Daoy (cell line): ENCODE results near the gene PCSK6. TPM values are rescaled to one million over a fixed set of nuclear protein-coding genes. Genes with fewer than 3 reads are reported as not detected.
"Not testable (repeated sequence)": the region's sequence is repeated elsewhere in the genome, so short reads cannot be mapped to it uniquely, and the experiment has no call there.

Experiments used
- DNase-seq: peaks from one replicate; pipeline ENCODE4 v3.0.0-alpha.2; 2015; ENCODE audit warnings: low read depth
- total RNA-seq: library from RNA; depleted of rRNA; stranded (reverse); fragments of >200 nt; shearing (Covaris generic); gene quantifications from 2 replicates; pipeline ENCODE4 v1.2.3, GENCODE V29; 2014

The PCSK6 gene
- total RNA-seq, 1 experiment from 2014 or later: 8.1 TPM

DNA sequence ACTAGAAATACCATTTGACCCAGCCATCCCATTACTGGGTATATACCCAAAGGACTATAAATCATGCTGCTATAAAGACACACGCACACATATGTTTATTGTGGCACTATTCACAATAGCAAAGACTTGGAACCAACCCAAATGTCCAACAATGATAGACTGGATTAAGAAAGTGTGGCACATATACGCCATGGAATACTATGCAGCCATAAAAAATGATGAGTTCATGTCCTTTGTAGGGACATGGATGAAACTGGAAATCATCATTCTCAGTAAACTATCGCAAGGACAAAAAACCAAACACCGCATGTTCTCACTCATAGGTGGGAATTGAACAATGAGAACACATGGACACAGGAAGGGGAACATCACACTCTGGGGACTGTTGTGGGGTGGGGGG is 86.6 kb downstream of the PCSK6 start:
- DNase-seq: not testable (repeated sequence)

DNA sequence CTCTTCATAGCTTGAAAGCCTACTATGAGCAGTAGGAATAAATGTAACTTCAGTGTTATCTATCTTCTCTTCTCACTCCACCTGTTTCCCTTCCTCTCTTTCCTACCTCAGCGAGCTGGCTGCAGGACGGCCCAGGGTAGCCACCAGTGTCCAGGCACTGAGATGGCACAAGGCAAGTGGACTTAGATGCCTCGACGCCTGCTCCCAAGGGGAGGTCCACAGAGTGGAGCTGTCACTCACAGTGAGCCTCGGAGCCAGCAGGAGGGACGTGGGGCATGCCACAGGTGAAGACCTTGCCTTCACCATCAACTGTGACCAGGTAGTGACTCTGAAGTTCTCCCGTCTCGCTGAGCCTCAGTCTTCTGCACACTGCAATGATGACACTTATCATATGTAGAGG is 88.2 kb downstream of the PCSK6 start:
- DNase-seq: no peak

DNA sequence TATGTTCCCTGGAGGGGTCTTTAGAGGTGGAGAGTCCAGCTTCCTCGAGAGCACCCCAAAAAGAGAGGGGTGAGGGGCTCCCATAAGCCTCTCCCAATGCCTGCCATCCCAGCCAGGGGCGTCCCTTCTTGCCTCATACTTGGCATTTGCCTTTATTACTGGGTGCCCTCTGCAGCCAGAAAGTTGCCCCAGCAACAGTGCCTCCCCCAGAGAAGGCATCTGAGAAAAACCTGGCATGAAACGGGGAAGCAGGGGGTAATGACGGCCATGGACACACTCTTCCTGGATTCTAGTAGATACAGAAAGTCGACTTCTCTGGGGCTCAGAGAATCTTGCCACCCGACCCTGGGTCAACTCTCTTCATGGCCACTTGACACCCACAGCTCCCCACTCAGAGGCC is 90.1 kb downstream of the PCSK6 start:
- no peak for DNase-seq

DNA sequence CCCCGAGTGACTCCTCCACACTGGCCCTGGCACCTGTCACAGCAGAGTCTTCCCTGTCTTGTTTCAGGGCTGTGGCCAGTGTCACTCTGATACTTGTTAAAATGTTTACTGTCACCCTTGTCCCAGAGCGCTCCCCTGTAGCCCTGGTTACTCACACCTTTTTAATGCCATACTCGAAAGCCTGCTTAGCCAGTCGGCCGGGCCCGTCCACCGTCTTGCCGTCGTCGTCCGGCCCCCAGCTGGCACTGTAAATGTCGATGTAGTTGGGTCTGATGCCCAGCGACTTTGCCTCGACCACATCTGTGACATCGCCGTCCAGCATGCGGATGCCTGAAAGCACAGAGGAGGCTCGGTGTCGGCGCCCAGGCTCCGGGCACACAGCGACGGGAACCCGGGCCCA is 91.3 kb downstream of the PCSK6 start:
- no peak for DNase-seq

GRCh38 chr15:101397521-101398003 is 91.9 kb downstream of the PCSK6 start:
- DNase-seq: no peak

- no peak for DNase-seq
Measured at GRCh38 chr15:101396484-101397261, 92.8 kb downstream of the PCSK6 start.

GRCh38 chr15:101394654-101395053 is 94.9 kb downstream of the PCSK6 start:
- DNase-seq: no peak

DNA sequence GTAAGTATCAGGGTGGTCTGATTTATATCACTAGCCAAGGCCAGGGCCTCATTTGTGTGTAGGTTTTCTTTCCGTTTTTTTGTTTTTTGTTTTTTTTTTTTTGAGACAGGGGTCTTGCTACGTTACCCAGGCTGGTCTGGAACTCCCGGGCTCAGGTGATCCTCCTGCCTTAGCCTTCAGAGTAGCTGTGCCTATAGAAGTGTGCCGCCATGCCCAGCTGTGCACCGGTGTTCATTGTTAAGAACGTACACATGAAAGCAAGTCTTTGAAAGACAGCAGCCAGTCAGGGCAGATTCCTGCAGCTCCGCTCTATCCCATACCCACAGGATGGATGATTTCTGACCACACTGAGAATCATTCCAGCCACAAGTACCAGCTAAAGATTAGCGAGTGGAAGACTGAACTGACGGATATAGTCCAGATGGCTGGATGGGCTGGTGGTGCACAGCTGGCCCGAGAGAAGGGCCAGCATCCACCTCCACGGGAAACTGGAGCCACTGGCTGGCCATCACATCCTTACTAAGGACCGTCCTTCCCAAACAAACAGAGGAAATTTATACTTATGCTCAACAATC is 95.4 kb downstream of the PCSK6 start:
- DNase-seq: no peak

- DNase-seq: no peak
Measured at GRCh38 chr15:101393172-101393571, 96.3 kb downstream of the PCSK6 start.

DNA sequence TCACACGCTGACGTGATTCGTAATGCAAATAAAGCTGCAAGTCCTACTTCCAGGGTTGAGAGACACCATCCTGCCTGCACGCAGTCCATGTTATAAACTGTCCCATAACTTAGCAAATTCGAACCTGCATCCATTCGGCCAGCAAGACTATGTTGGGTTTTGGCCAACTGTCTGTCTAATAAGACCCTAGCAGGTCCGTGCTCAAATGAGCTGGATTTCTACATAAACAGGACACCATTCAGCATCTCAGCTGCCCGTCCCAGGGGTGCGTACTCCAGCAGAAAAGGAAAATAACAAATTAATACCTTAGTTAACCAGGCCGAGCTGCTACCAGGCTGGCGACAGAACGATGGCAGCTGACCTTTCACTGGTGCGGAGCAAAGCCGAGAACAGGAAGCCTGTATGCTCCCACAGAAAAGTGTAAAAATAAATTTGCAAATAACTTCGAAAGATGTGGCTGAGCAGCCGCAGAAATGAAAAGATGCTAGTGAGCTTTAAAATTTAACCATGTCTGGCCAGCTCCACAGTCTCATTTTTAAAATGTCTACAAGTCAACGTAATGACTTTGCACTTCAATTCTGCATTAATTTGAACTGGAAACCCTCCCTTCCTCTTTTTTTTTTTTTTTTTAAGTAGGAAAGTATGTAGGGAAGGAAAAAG is 97.4 kb downstream of the PCSK6 start:
- DNase-seq: no peak

GRCh38 chr15:101391431-101391830 is 98.1 kb downstream of the PCSK6 start:
- DNase-seq: no peak

DNA sequence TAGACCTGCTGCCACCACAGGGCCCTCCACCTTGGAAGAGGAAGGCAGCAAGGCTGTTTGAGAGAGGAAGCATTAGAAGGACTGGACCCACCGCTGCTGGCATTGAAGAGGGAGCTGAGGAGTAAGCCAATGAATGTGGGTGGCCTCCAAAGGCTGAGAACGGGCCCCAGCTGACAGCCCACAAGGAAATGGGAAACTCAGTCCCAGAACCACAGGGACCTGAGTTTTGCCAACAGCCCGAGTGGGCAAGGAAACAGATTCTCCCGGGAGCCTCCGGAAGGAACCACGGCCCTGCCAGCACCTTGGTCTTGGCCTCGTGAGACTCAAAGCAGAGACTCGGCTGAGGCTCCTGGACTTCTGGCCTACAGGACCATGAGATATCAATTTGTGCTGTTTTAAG is 99.0 kb downstream of the PCSK6 start:
- no peak for DNase-seq

DNA sequence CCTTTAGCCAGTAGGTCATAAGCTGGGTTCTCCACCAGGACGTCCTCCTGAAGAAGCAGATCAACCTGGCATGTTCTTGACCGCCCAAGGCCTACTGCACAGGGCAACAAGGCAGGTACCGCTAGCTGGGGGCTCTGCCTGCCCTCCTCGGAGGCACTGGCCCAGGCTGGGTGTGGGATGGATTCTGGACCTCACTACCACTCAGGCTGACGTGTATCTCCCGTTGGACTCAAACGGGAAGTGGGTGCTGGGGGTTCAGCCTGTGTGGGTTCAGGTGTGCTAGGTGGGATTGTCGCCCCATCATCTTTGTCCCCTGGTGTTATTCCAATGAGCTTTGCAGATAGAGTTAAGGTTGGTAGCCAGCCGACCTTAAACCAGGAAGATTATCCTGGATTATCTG is 99.4 kb downstream of the PCSK6 start:
- DNase-seq: no peak

GRCh38 chr15:101389362-101389761 is 100.1 kb downstream of the PCSK6 start:
- no peak for DNase-seq

DNA sequence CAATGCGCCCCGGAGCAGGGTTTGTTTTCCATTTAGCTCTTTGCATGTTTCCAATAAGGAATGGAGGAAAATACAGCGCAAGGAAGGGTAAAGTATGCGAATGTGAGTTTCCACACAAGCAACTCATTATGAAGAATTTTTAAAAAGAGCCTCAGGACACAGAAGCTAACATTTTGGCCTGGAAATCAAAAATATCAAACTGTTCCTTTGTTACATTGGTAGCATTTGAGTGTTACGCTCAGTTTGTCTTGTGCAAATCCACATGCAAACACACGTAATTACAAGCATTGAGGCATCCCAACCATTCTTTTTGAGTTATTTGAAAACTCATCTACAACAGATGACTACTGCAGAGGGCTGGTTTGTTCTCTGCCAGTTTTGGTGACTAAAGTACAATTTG is 101.5 kb downstream of the PCSK6 start:
- DNase-seq: no peak

DNA sequence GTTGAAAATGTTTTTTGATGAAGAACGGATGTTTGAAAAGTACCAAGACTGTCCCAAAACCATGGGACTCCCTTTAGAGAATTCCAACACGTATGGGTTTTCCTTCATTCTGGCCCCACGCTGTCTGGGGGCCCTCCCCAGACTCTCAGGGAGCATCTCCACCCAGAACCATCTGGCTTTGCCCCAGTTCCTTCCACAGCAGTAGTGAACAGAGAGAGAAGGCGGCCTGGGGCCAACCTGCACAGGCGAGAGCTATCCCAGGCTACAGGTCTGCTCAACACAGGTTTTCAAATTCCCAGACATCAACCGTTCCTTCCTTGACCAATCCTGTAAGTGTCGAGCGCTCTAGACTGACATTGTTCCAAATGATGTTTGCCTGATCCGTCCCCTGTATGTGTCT is 101.9 kb downstream of the PCSK6 start:
- DNase-seq: no peak

- no peak for DNase-seq
Measured at GRCh38 chr15:101386967-101387366, 102.5 kb downstream of the PCSK6 start.

- DNase-seq: no peak
Measured at GRCh38 chr15:101386006-101386405, 103.5 kb downstream of the PCSK6 start.

- DNase-seq: no peak
Measured at GRCh38 chr15:101384276-101384675, 105.2 kb downstream of the PCSK6 start.

- no peak for DNase-seq
Measured at GRCh38 chr15:101382544-101382943, 107.0 kb downstream of the PCSK6 start.

- DNase-seq: no peak
Measured at GRCh38 chr15:101381671-101382212, 107.8 kb downstream of the PCSK6 start.

DNA sequence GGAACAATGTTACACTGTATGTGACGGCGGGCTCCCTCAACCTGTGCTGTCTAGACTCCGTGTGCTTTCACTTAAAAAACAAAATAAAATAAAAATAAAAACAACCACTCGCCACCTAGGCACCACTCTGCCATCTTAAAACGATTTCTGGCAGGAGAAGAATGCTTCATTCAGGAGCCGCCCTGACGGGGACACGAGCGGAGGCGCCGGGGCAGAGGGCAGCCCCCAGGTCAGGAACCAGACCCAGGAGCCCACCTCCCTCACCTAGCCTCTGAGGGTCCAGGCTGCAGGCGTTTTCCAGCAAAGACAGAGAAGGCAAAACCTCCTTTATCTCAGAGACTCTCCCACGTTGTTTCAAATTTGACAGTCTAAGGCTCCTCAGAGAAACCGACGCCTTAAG is 109.4 kb downstream of the PCSK6 start:
- no peak for DNase-seq

DNA sequence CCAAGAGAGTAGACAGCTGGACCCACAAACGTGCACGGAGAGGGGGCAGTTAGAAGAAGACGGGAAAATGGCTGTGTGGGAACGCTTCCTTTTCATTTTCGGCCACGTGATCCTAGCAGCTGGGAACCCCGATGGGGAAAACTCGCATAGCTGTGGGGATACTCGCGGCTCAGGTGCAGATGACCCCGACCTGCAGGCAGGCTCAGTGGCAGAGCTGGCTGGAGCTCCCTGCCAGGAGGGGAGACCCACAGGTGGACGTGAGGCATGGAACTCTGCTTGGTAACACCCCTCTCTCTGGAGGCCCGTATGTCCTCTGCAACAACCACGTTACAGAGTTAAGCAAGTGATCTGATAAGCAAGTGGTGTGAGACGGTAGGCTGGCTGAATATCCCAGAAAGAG is 109.9 kb downstream of the PCSK6 start:
- no peak for DNase-seq
